GM19452 (cell line): ENCODE measurements around the gene BBX.
"Not testable (repeated sequence)": the region's sequence is repeated elsewhere in the genome, so short reads cannot be mapped to it uniquely, and the experiment has no call there.

ENCODE experiments used
- ATAC-seq: cut with Tn5 transposase; IDR thresholded peaks from one replicate; pipeline ENCODE4 v1.9.1; 2021; ENCODE audit not compliant: unreplicated experiment

BBX gene

GRCh38 chr3:107540857-107541256 is 18.1 kb downstream of the BBX start:
- ATAC-seq, result no peak

GRCh38 chr3:107542665-107543064 is 19.9 kb downstream of the BBX start:
- ATAC-seq, result no peak

GRCh38 chr3:107543666-107544065 is 20.9 kb downstream of the BBX start:
- ATAC-seq, result no peak

- no peak for ATAC-seq
These were observed 22.9 kb downstream of the BBX start for GRCh38 chr3:107545680-107546120.

- ATAC-seq, result no peak
These were observed 25.8 kb downstream of the BBX start for GRCh38 chr3:107548601-107549000.

GRCh38 chr3:107555359-107555758 is 32.6 kb downstream of the BBX start:
- ATAC-seq, result no peak

GRCh38 chr3:107557743-107558142 is 35.0 kb downstream of the BBX start:
- no peak for ATAC-seq

- ATAC-seq, result no peak
These were observed 37.4 kb downstream of the BBX start for GRCh38 chr3:107560166-107560565.

- ATAC-seq, result no peak
These were observed 39.2 kb downstream of the BBX start for GRCh38 chr3:107561980-107562379.

GRCh38 chr3:107562969-107563529 is 40.3 kb downstream of the BBX start:
- no peak for ATAC-seq

GRCh38 chr3:107565244-107565643 is 42.5 kb downstream of the BBX start:
- ATAC-seq, result not testable (repeated sequence)

- not testable (repeated sequence) for ATAC-seq
These were observed 48.3 kb downstream of the BBX start for GRCh38 chr3:107571089-107571488.

GRCh38 chr3:107571492-107571891 is 48.7 kb downstream of the BBX start:
- ATAC-seq, result not testable (repeated sequence)

GRCh38 chr3:107574650-107575049 is 51.9 kb downstream of the BBX start:
- ATAC-seq, result no peak

GRCh38 chr3:107578091-107578490 is 55.3 kb downstream of the BBX start:
- no peak for ATAC-seq

- no peak for ATAC-seq
These were observed 55.8 kb downstream of the BBX start for GRCh38 chr3:107578523-107578922.

- ATAC-seq, result no peak
These were observed 56.6 kb downstream of the BBX start for GRCh38 chr3:107579371-107579770.

GRCh38 chr3:107581230-107581629 is 58.5 kb downstream of the BBX start:
- no peak for ATAC-seq

GRCh38 chr3:107588217-107588616 is 65.5 kb downstream of the BBX start:
- ATAC-seq, result no peak

- peak; percentile 71 for ATAC-seq
These were observed 66.7 kb downstream of the BBX start for GRCh38 chr3:107589454-107589853.

GRCh38 chr3:107590786-107591185 is 68.0 kb downstream of the BBX start:
- no peak for ATAC-seq

- no peak for ATAC-seq
These were observed 69.3 kb downstream of the BBX start for GRCh38 chr3:107592073-107592472.

GRCh38 chr3:107594870-107595269 is 72.1 kb downstream of the BBX start:
- no peak for ATAC-seq
